ENCODE results near the gene SYS1.

DNA sequence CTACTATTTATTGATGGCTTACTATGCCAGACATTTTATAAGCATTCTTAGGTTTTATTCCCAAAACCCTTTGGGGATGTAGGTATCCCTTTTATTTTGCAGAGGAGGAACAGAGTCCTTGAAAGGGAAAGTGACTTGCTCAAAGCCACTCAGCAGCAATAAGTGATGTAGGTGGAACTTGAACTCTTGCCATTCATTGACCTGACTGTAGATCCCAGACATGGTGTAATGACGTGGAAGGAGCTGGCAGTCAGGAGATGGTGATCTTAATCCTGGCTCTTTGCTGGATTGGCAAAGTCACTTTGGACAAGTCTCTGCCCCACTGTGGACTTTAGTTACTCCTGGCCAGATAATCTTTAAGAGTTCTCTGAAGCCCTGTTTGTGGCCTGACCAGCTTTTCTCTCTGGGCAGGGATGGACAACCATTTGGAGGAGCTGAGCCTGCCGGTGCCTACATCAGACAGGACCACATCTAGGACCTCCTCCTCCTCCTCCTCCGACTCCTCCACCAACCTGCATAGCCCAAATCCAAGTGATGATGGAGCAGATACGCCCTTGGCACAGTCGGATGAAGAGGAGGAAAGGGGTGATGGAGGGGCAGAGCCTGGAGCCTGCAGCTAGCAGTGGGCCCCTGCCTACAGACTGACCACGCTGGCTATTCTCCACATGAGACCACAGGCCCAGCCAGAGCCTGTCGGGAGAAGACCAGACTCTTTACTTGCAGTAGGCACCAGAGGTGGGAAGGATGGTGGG lies 46.7 kb downstream of the SYS1 start:
- TF ChIP-seq CTCF (conservative IDR thresholded peaks at IDR 0.05; ENCODE audit: low read length) (no peak), EZH2phosphoT487 (IDR thresholded peaks at IDR 0.05; ENCODE audit: borderline replicate concordance) (no peak)

All from Loucy (cell line).